HepG2 (cell line): Measurements from ENCODE around the gene CARD9. TPM values are rescaled to one million over a fixed set of nuclear protein-coding genes. Genes with fewer than 3 reads are reported as not detected.
A peak's percentile ranks its signal among the peaks of the same experiment; 100 is the strongest.

Experiments used
- ATAC-seq: fragments of 200-7000 bp; cut with Tn5 transposase; 3 replicates; pipeline ENCODE4 v1.9.1; 2020; ENCODE audit warnings: mild to moderate bottlenecking, moderate library complexity
- BruUV-seq: library from RNA; stranded (reverse); fragments of 400-500 nt; replicated peaks from 2 replicates; lab custom pipeline; 2021; lab: Mats Ljungman, UMichigan
- CTCF ChIA-PET: fragments of 300-600 bp; formaldehyde crosslinking; extraction: SDS; loops from one replicate; lab custom pipeline; 2021; ENCODE audit warnings: low total read pairs, inconsistent platforms, low intra/inter-chr PET ratio; lab: Yijun Ruan, JAX
- POLR2A ChIA-PET: fragments of 350-600 bp; sonication (Branson Sonifier 250); formaldehyde crosslinking; loops from one replicate; lab custom pipeline; 2020; ENCODE audit warnings: antibody characterized with exemption, inconsistent platforms; lab: Yijun Ruan, JAX
- DNase-seq: peaks from one replicate; pipeline ENCODE4 v3.0.0-alpha.2; 2015; ENCODE audit warnings: low spot score
- FAIRE-seq: peaks from 3 replicates; lab custom pipeline; 2011; peaks lifted over from hg19 to GRCh38; lab: Jason Lieb, UNC
- H2AFZ ChIP-seq: one replicate; pipeline ENCODE4 v1.6.1; 2011; ENCODE audit warnings: low read length, inconsistent platforms
- H3K27ac ChIP-seq: fragments of 300-600 bp; 3 replicates; pipeline ENCODE4 v1.8.0; 2011; ENCODE audit warnings: mixed run types, mild to moderate bottlenecking, mixed read lengths, low read length, inconsistent platforms; ENCODE audit not compliant: insufficient read depth; ENCODE audit errors: extremely low read length
- H3K27me3 ChIP-seq, 2 experiments: fragments of 200-600 bp in 1 of 2; 2 replicates in 1 of 2; 3 replicates in 1 of 2; pipeline versions ENCODE4 v1.6.0 to v1.8.0; 2011; ENCODE audit warnings: low read length in 2 of 2, mild to moderate bottlenecking in 2 of 2, moderate library complexity in 2 of 2, inconsistent platforms in 1 of 2; ENCODE audit not compliant: insufficient read depth in 2 of 2, control insufficient read depth in 1 of 2
- H3K36me3 ChIP-seq, 2 experiments: fragments of 200-600 bp in 1 of 2; replicated peaks in 1 of 2; 2 replicates in 1 of 2; 3 replicates in 1 of 2; pipeline versions ENCODE4 v1.5.1 to v1.8.0; 2011; ENCODE audit warnings: low read length in 2 of 2, inconsistent platforms in 1 of 2; ENCODE audit not compliant: insufficient read depth in 2 of 2, control insufficient read depth in 1 of 2
- H3K4me1 ChIP-seq: 2 replicates; pipeline ENCODE4 v1.5.1; 2012; ENCODE audit warnings: low read length, inconsistent platforms; ENCODE audit not compliant: insufficient read depth
- H3K4me2 ChIP-seq: 2 replicates; pipeline ENCODE4 v1.6.0; 2011; ENCODE audit warnings: low read depth, low read length, inconsistent platforms
- H3K4me3 ChIP-seq, 3 experiments: fragments of 200-600 bp in 1 of 3; sonication (generic), shearing (Covaris generic) in 1 of 3; replicated peaks in 1 of 3; 2 replicates each; pipeline ENCODE4 v1.5.1; 2011 to 2016; ENCODE audit warnings: low read length in 3 of 3, inconsistent platforms in 2 of 3, low read depth in 2 of 3, mild to moderate bottlenecking in 2 of 3, control low read depth in 1 of 3, mixed read lengths in 1 of 3; ENCODE audit not compliant: insufficient read depth in 1 of 3
- H3K79me2 ChIP-seq: one replicate; pipeline ENCODE4 v1.6.1; 2011; ENCODE audit warnings: low read length, inconsistent platforms; ENCODE audit not compliant: insufficient read depth
- H3K9ac ChIP-seq: 2 replicates; pipeline ENCODE4 v1.6.0; 2011; ENCODE audit warnings: mild to moderate bottlenecking, low read depth, low read length, inconsistent platforms; ENCODE audit not compliant: insufficient read depth
- H3K9me3 ChIP-seq: 2 replicates; pipeline ENCODE4 v1.5.1; 2012; ENCODE audit warnings: mild to moderate bottlenecking, low read length
- H4K20me1 ChIP-seq: 2 replicates; pipeline ENCODE4 v1.6.0; 2011; ENCODE audit warnings: inconsistent platforms, mild to moderate bottlenecking, low read length, moderate library complexity; ENCODE audit not compliant: insufficient read depth
- MTA1 ChIP-seq: sonication (generic); formaldehyde crosslinking; IDR thresholded peaks from 2 replicates; pipeline ENCODE4 v1.4.0; 2020; ENCODE audit warnings: missing genetic modification reagents, mild to moderate bottlenecking, borderline replicate concordance
- RBM39 ChIP-seq: fragments of 200-400 bp; formaldehyde crosslinking; IDR thresholded peaks from one replicate; pipeline ENCODE4 v1.6.1; 2018; ENCODE audit warnings: antibody characterized with exemption, mild to moderate bottlenecking, low read depth, low read length; ENCODE audit not compliant: poor library complexity, severe bottlenecking
- RXRA ChIP-seq: sonication (generic); formaldehyde crosslinking; IDR thresholded peaks from 2 replicates; pipeline ENCODE4 v1.5.1; 2020; ENCODE audit warnings: missing genetic modification reagents
- SMAD1 ChIP-seq: sonication (generic); formaldehyde crosslinking; IDR thresholded peaks from 2 replicates; pipeline ENCODE4 v1.4.0; 2020; ENCODE audit warnings: missing genetic modification reagents, low read depth, mild to moderate bottlenecking, borderline replicate concordance
- TFDP1 ChIP-seq: IDR thresholded peaks from 2 replicates; pipeline ENCODE4 v1.6.1; 2016; ENCODE audit warnings: missing compliant biosample characterization, missing genetic modification reagents, borderline replicate concordance
- ZNF776 ChIP-seq: sonication (generic); formaldehyde crosslinking; IDR thresholded peaks from 2 replicates; pipeline ENCODE4 v1.4.0; 2020; ENCODE audit warnings: mild to moderate bottlenecking, missing genetic modification reagents
- WGBS: methylation state at CpG from one replicate; pipeline ENCODE4 v1.1.6; 2017; ENCODE audit warnings: low lambda C conversion rate; 5-methylcytosine and 5-hydroxymethylcytosine counted together
- in situ Hi-C: cut with HindIII; loops from 2 replicates; pipeline ENCODE4 v1.10.0; 2017; ENCODE audit warnings: low pct_unique_long_range_greater_than_20kb; ENCODE audit not compliant: extremely low pct_ligation_motif_present
- intact Hi-C: fragments of 100-400 bp; cut with micrococcal nuclease; formaldehyde crosslinking; loops from one replicate; pipeline ENCODE4 v1.10.0; 2022; ENCODE audit not compliant: unreplicated experiment
- polyA plus RNA-seq, 8 experiments: library from polyadenylated mRNA; depleted of rRNA in 3 of 8; stranded (reverse) in 7 of 8; unstranded in 1 of 8; fragments of >200 nt; fragmentation: Illumina TruSeq in 4 of 8; extraction: Trizol in 4 of 8; gene quantifications; 2 replicates each; pipeline versions ENCODE4 v1.2.1 to v1.2.3, GENCODE V29; 2011 to 2016; ENCODE audit warnings: low read depth in 4 of 8, missing spikeins in 1 of 8, mixed read lengths in 1 of 8; ENCODE audit not compliant: insufficient read depth in 1 of 8
- total RNA-seq, 5 experiments: library from RNA; depleted of rRNA; stranded (reverse); fragments of >200 nt; fragmentation: Illumina TruSeq; extraction: Trizol; gene quantifications; 2 replicates each; pipeline ENCODE4 v1.2.3, GENCODE V29; 2016; ENCODE audit warnings: low read depth in 1 of 5

Gene CARD9
- total and polyA plus RNA-seq, 2 of the 13 experiments (the other 11 are each of a cell fraction or from before 2014, with no cell fraction given) = 3.3 to 7.4 TPM

GRCh38 chr9:136362450-136362784, 11.1 kb downstream of the CARD9 start:
- H3K4me1 ChIP-seq = peaks cover 25% of the 10 kb centered on the region
- ATAC-seq = no peak
- in situ Hi-C loops (no loop called here), intact Hi-C loops (loop anchor here (2.0 kb wide), 1 partner anchor 18 kb away; no protein-coding TSS in a partner anchor)
- no peak overlapping the region for H3K27ac ChIP-seq
- CTCF ChIA-PET = interaction anchor here (2.1 kb wide), 1 partner anchor 16 kb away, joined by 13 read pairs; no protein-coding TSS in a partner anchor
- DNase-seq = no peak
- WGBS = 100% methylated on average over 2 of the region's 6 CpGs
- no peaks in the 10 kb centered on the region for H3K9me3 ChIP-seq
- no peak overlapping the region for H2AFZ ChIP-seq
- no peaks in the 10 kb centered on the region for H3K79me2 ChIP-seq
- H3K4me2 ChIP-seq = peak overlapping the region; percentile 63
- TF ChIP-seq RBM39 (peak; percentile 11), TFDP1 (CRISPR knock-in tag) (no peak), ZNF776 (CRISPR knock-in tag) (no peak), SMAD1 (CRISPR knock-in tag) (no peak), MTA1 (CRISPR knock-in tag) (0 out of 2 replicates have a peak, but pooled peaks have one; percentile 0), RXRA (0 out of 2 replicates have a peak, but pooled peaks have one; percentile 4)
- BruUV-seq = no TSS peak
- POLR2A ChIA-PET = interaction anchor here (0.6 to 2.8 kb wide), 16 partner anchors 8 to 1097 kb away, joined by 3 to 73 read pairs (median 4); partner anchors contain the start of genes CARD9, ENTR1, NSMF and PMPCA
- H3K27me3 ChIP-seq = no peaks in the 10 kb centered on the region
- H4K20me1 ChIP-seq = no peaks in the 10 kb centered on the region
- no peak overlapping the region for H3K9ac ChIP-seq
- no peaks in the 10 kb centered on the region for H3K36me3 ChIP-seq
- FAIRE-seq = no peak
- no peak overlapping the region for H3K4me3 ChIP-seq
